HEK293 (cell line): ENCODE results near the gene HERPUD2.

Source experiments
- KLF16 ChIP-seq: fragments of 450-650 bp; formaldehyde crosslinking; IDR thresholded peaks from 2 replicates; pipeline ENCODE4 v1.5.1; 2017; ENCODE audit warnings: missing biosample characterization, missing genetic modification characterization
- YY1 ChIP-seq: fragments of 450-650 bp; formaldehyde crosslinking; IDR thresholded peaks from 2 replicates; pipeline ENCODE4 v1.5.1; 2018; ENCODE audit warnings: missing biosample characterization, missing genetic modification characterization
- ZBTB7A ChIP-seq: fragments of 450-650 bp; formaldehyde crosslinking; IDR thresholded peaks from 2 replicates; pipeline ENCODE4 v1.5.1; 2016; ENCODE audit warnings: low read depth, missing biosample characterization, missing genetic modification characterization
- ZNF155 ChIP-seq: fragments of 450-650 bp; formaldehyde crosslinking; IDR thresholded peaks from 2 replicates; pipeline ENCODE4 v1.5.1; 2016; ENCODE audit warnings: missing biosample characterization, missing genetic modification characterization
- ZNF2 ChIP-seq: fragments of 450-650 bp; formaldehyde crosslinking; IDR thresholded peaks from 2 replicates; pipeline ENCODE4 v1.5.1; 2016; ENCODE audit warnings: missing biosample characterization, missing genetic modification characterization
- ZNF223 ChIP-seq: fragments of 450-650 bp; formaldehyde crosslinking; IDR thresholded peaks from 2 replicates; pipeline ENCODE4 v1.5.1; 2016; ENCODE audit warnings: missing biosample characterization, missing genetic modification characterization
- ZNF266 ChIP-seq: fragments of 450-650 bp; formaldehyde crosslinking; IDR thresholded peaks from 2 replicates; pipeline ENCODE4 v1.5.1; 2016; ENCODE audit warnings: missing biosample characterization, missing genetic modification characterization, low read depth
- ZNF391 ChIP-seq: fragments of 450-650 bp; formaldehyde crosslinking; IDR thresholded peaks from 2 replicates; pipeline ENCODE4 v1.5.1; 2016; ENCODE audit warnings: low read depth, missing biosample characterization, missing genetic modification characterization, borderline replicate concordance
- ZNF416 ChIP-seq: fragments of 450-650 bp; formaldehyde crosslinking; IDR thresholded peaks from 2 replicates; pipeline ENCODE4 v1.5.1; 2016; ENCODE audit warnings: missing biosample characterization, missing genetic modification characterization
- ZNF600 ChIP-seq: fragments of 450-650 bp; formaldehyde crosslinking; IDR thresholded peaks from 2 replicates; pipeline ENCODE4 v1.5.1; 2016; ENCODE audit warnings: missing biosample characterization, missing genetic modification characterization
- TF ChIP-seq, protein P1 (sequence below): fragments of 450-650 bp; formaldehyde crosslinking; IDR thresholded peaks from 2 replicates; pipeline ENCODE4 v1.5.1; 2016; ENCODE audit warnings: missing biosample characterization, missing genetic modification characterization
- TF ChIP-seq, protein P2 (sequence below): fragments of 450-650 bp; formaldehyde crosslinking; IDR thresholded peaks from 2 replicates; pipeline ENCODE4 v1.5.1; 2016; ENCODE audit warnings: missing biosample characterization, missing genetic modification characterization
- TF ChIP-seq, protein P3 (sequence below): fragments of 450-650 bp; formaldehyde crosslinking; IDR thresholded peaks from 2 replicates; pipeline ENCODE4 v1.5.1; 2016; ENCODE audit warnings: missing biosample characterization, missing genetic modification characterization

GRCh38 chr7:35605760-35606159 lies 89.2 kb downstream of the HERPUD2 start:
- TF ChIP-seq, protein P1, sequence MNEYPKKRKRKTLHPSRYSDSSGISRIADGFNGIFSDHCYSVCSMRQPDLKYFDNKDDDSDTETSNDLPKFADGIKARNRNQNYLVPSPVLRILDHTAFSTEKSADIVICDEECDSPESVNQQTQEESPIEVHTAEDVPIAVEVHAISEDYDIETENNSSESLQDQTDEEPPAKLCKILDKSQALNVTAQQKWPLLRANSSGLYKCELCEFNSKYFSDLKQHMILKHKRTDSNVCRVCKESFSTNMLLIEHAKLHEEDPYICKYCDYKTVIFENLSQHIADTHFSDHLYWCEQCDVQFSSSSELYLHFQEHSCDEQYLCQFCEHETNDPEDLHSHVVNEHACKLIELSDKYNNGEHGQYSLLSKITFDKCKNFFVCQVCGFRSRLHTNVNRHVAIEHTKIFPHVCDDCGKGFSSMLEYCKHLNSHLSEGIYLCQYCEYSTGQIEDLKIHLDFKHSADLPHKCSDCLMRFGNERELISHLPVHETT (tag by site-specific recombination), result no peak
- no peak for TF ChIP-seq YY1
- TF ChIP-seq ZNF155 (tag by site-specific recombination), result no peak
- TF ChIP-seq, protein P2, sequence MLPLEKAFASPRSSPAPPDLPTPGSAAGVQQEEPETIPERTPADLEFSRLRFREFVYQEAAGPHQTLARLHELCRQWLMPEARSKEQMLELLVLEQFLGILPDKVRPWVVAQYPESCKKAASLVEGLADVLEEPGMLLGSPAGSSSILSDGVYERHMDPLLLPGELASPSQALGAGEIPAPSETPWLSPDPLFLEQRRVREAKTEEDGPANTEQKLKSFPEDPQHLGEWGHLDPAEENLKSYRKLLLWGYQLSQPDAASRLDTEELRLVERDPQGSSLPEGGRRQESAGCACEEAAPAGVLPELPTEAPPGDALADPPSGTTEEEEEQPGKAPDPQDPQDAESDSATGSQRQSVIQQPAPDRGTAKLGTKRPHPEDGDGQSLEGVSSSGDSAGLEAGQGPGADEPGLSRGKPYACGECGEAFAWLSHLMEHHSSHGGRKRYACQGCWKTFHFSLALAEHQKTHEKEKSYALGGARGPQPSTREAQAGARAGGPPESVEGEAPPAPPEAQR, result no peak
- TF ChIP-seq, protein P3, sequence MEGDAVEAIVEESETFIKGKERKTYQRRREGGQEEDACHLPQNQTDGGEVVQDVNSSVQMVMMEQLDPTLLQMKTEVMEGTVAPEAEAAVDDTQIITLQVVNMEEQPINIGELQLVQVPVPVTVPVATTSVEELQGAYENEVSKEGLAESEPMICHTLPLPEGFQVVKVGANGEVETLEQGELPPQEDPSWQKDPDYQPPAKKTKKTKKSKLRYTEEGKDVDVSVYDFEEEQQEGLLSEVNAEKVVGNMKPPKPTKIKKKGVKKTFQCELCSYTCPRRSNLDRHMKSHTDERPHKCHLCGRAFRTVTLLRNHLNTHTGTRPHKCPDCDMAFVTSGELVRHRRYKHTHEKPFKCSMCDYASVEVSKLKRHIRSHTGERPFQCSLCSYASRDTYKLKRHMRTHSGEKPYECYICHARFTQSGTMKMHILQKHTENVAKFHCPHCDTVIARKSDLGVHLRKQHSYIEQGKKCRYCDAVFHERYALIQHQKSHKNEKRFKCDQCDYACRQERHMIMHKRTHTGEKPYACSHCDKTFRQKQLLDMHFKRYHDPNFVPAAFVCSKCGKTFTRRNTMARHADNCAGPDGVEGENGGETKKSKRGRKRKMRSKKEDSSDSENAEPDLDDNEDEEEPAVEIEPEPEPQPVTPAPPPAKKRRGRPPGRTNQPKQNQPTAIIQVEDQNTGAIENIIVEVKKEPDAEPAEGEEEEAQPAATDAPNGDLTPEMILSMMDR (tag by site-specific recombination), result no peak
- no peak for TF ChIP-seq ZNF266 (tag by site-specific recombination)
- no peak for TF ChIP-seq ZNF2 (tag by site-specific recombination)
- no peak for TF ChIP-seq ZNF416
- no peak for TF ChIP-seq ZNF600 (tag by site-specific recombination)
- no peak for TF ChIP-seq ZNF223
- TF ChIP-seq ZNF391 (tag by site-specific recombination), result no peak
- no peak for TF ChIP-seq KLF16 (tag by site-specific recombination)
- no peak for TF ChIP-seq ZBTB7A
